DOHH2 (cell line): ENCODE results near the gene RBM48.

Source experiments
- H3F3A ChIP-seq: fragments of 200-600 bp; sonication (generic), shearing (Covaris generic); 2 replicates; pipeline ENCODE4 v1.6.0; 2016; ENCODE audit warnings: antibody characterized with exemption, mild to moderate bottlenecking; ENCODE audit not compliant: control insufficient read depth, insufficient read depth
- H3K27ac ChIP-seq: fragments of 200-600 bp; sonication (generic); 2 replicates; pipeline ENCODE4 v1.5.1; 2014; ENCODE audit warnings: low read depth, mild to moderate bottlenecking, low read length, moderate library complexity
- H3K27me3 ChIP-seq: fragments of 200-600 bp; sonication (generic); 2 replicates; pipeline ENCODE4 v1.6.1; 2014; ENCODE audit warnings: mild to moderate bottlenecking, low read length, mixed read lengths; ENCODE audit not compliant: control insufficient read depth
- H3K36me3 ChIP-seq: fragments of 200-600 bp; sonication (generic); 2 replicates; pipeline ENCODE4 v1.6.1; 2014; ENCODE audit warnings: mild to moderate bottlenecking, low read length, moderate library complexity, mixed read lengths; ENCODE audit not compliant: control insufficient read depth
- H3K4me1 ChIP-seq: fragments of 200-600 bp; sonication (generic); 2 replicates; pipeline ENCODE4 v1.6.1; 2014; ENCODE audit warnings: mild to moderate bottlenecking, low read length, mixed read lengths; ENCODE audit not compliant: control insufficient read depth
- H3K4me2 ChIP-seq: fragments of 200-600 bp; sonication (generic); 2 replicates; pipeline ENCODE4 v1.6.0; 2014; ENCODE audit warnings: mild to moderate bottlenecking, low read length, moderate library complexity
- H3K4me3 ChIP-seq: fragments of 200-600 bp; sonication (generic); 2 replicates; pipeline ENCODE4 v1.5.1; 2014; ENCODE audit warnings: mild to moderate bottlenecking, low read length, mixed read lengths
- H3K79me2 ChIP-seq: fragments of 200-600 bp; sonication (generic); 2 replicates; pipeline ENCODE4 v1.6.1; 2014; ENCODE audit warnings: mild to moderate bottlenecking, low read length, mixed read lengths; ENCODE audit not compliant: control insufficient read depth
- H3K9me2 ChIP-seq: fragments of 200-600 bp; sonication (generic); replicated peaks from 2 replicates; pipeline ENCODE4 v1.6.1; 2014; ENCODE audit warnings: mild to moderate bottlenecking, low read length, mixed read lengths; ENCODE audit not compliant: control insufficient read depth
- H3K9me3 ChIP-seq: fragments of 200-600 bp; sonication (generic); 2 replicates; pipeline ENCODE4 v1.6.1; 2014; ENCODE audit warnings: antibody characterized with exemption, low read length, mixed read lengths; ENCODE audit not compliant: control insufficient read depth, insufficient read depth
- H4K20me1 ChIP-seq: fragments of 200-600 bp; sonication (generic); 2 replicates; pipeline ENCODE4 v1.6.0; 2014; ENCODE audit warnings: low read depth, mild to moderate bottlenecking, antibody characterized with exemption, low read length, moderate library complexity; ENCODE audit not compliant: control insufficient read depth, insufficient read depth
- EZH2phosphoT487 ChIP-seq: fragments of 200-600 bp; sonication (generic); IDR thresholded peaks from 2 replicates; pipeline ENCODE4 v1.6.1; 2017; ENCODE audit warnings: borderline replicate concordance, mild to moderate bottlenecking, antibody characterized with exemption, low read length, moderate library complexity, mixed read lengths
- TF ChIP-seq, protein P1 (sequence below): fragments of 200-600 bp; sonication (generic); IDR thresholded peaks from one replicate; pipeline ENCODE4 v1.5.1; 2014; ENCODE audit warnings: antibody characterized with exemption, mild to moderate bottlenecking, low read depth, low read length; ENCODE audit not compliant: poor library complexity, severe bottlenecking

RBM48 gene

GRCh38 chr7:92547579-92547978, 19.0 kb downstream of the RBM48 start:
- Histone ChIP-seq H3F3A (no peaks in the 10 kb centered on the region), H3K79me2 (no peaks in the 10 kb centered on the region)
- TF ChIP-seq EZH2phosphoT487: no peak
- TF ChIP-seq, protein P1, sequence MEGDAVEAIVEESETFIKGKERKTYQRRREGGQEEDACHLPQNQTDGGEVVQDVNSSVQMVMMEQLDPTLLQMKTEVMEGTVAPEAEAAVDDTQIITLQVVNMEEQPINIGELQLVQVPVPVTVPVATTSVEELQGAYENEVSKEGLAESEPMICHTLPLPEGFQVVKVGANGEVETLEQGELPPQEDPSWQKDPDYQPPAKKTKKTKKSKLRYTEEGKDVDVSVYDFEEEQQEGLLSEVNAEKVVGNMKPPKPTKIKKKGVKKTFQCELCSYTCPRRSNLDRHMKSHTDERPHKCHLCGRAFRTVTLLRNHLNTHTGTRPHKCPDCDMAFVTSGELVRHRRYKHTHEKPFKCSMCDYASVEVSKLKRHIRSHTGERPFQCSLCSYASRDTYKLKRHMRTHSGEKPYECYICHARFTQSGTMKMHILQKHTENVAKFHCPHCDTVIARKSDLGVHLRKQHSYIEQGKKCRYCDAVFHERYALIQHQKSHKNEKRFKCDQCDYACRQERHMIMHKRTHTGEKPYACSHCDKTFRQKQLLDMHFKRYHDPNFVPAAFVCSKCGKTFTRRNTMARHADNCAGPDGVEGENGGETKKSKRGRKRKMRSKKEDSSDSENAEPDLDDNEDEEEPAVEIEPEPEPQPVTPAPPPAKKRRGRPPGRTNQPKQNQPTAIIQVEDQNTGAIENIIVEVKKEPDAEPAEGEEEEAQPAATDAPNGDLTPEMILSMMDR: no peak

GRCh38 chr7:92550194-92550593, 21.6 kb downstream of the RBM48 start:
- Histone ChIP-seq H3K27me3 (no peaks in the 10 kb centered on the region), H3K9me3 (no peaks in the 10 kb centered on the region), H3K4me1 (no peaks in the 10 kb centered on the region), H4K20me1 (no peaks in the 10 kb centered on the region), H3K4me3 (no peak overlapping the region), H3K9me2 (no peaks in the 10 kb centered on the region), H3K4me2 (no peak overlapping the region), H3K27ac (no peak overlapping the region), H3F3A (no peaks in the 10 kb centered on the region), H3K36me3 (no peaks in the 10 kb centered on the region), H3K79me2 (no peaks in the 10 kb centered on the region)
- TF ChIP-seq, protein P1: no peak
- TF ChIP-seq EZH2phosphoT487: no peak

More at GRCh38 chr7:92547579-92547978, 19.0 kb downstream of the RBM48 start:
- H3K4me2 ChIP-seq: no peak overlapping the region
- H3K27ac ChIP-seq: no peak overlapping the region
- no peaks in the 10 kb centered on the region for H3K9me3 ChIP-seq
- H3K9me2 ChIP-seq: no peaks in the 10 kb centered on the region
- H3K4me1 ChIP-seq: no peaks in the 10 kb centered on the region
- H3K27me3 ChIP-seq: no peaks in the 10 kb centered on the region
- no peaks in the 10 kb centered on the region for H3K36me3 ChIP-seq
- H4K20me1 ChIP-seq: no peaks in the 10 kb centered on the region
- H3K4me3 ChIP-seq: no peak overlapping the region

DNA sequence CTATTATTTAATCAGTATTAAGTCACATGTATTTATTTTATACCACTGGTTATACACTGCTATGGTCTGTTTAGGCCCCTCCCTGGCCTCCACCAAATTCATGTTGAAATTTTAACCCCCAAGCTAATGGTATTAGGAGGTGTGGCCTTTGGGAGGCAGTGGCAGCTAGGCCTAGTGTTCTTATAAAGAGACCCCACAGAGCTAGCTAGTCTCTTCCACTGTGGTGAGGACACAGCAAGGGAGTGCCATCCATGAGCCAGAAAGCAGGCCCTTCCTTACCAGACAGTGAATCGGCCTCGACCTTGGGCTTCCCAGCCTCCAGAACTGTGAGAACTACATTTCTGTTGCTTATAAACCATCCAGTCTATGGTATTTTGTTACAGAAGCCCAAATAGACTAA, 28.7 kb downstream of the RBM48 start:
- H3K27me3 ChIP-seq: no peaks in the 10 kb centered on the region
- H3K79me2 ChIP-seq: no peaks in the 10 kb centered on the region
- no peaks in the 10 kb centered on the region for H4K20me1 ChIP-seq
- H3K36me3 ChIP-seq: peaks cover 24% of the 10 kb centered on the region
- no peaks in the 10 kb centered on the region for H3K9me2 ChIP-seq
- no peak overlapping the region for H3K27ac ChIP-seq
- no peaks in the 10 kb centered on the region for H3K9me3 ChIP-seq
- no peak overlapping the region for H3K4me2 ChIP-seq
- H3K4me3 ChIP-seq: no peak overlapping the region
- no peaks in the 10 kb centered on the region for H3K4me1 ChIP-seq
- peaks cover 12% of the 10 kb centered on the region for H3F3A ChIP-seq
- TF ChIP-seq, protein P1: no peak
- TF ChIP-seq EZH2phosphoT487: no peak

GRCh38 chr7:92557808-92558362, 29.3 kb downstream of the RBM48 start:
- no peaks in the 10 kb centered on the region for H3K4me1 ChIP-seq
- peaks cover 29% of the 10 kb centered on the region for H3K36me3 ChIP-seq
- no peak for TF ChIP-seq EZH2phosphoT487
- TF ChIP-seq, protein P1: no peak
- peaks cover 12% of the 10 kb centered on the region for H3F3A ChIP-seq
- no peaks in the 10 kb centered on the region for H3K9me3 ChIP-seq
- H3K4me2 ChIP-seq: no peak overlapping the region
- no peaks in the 10 kb centered on the region for H3K79me2 ChIP-seq
- no peaks in the 10 kb centered on the region for H4K20me1 ChIP-seq
- no peaks in the 10 kb centered on the region for H3K27me3 ChIP-seq
- no peak overlapping the region for H3K27ac ChIP-seq
- H3K4me3 ChIP-seq: no peak overlapping the region
- no peaks in the 10 kb centered on the region for H3K9me2 ChIP-seq
